Thyroid gland (tissue), 4 donors: ENCODE results near the gene ITGA11.

Source experiments
- POLR2A ChIP-seq, 2 donors: fragments of 450-650 bp; IDR thresholded peaks; one replicate each; pipeline ENCODE4 v1.6.1; 2017; ENCODE audit warnings: antibody characterized with exemption in 2 of 2, mild to moderate bottlenecking in 2 of 2, moderate library complexity in 1 of 2
- TF ChIP-seq, protein P1 (sequence below), 6 experiments: fragments of 200-600 bp in 3 of 6; fragments of 450-650 bp in 3 of 6; sonication (generic) in 3 of 6; IDR thresholded peaks; one replicate each; pipeline ENCODE4 v1.5.1; 2016 to 2019; ENCODE audit warnings: antibody characterized with exemption in 6 of 6, mild to moderate bottlenecking in 2 of 6, inconsistent platforms in 1 of 6, moderate library complexity in 1 of 6

DNA sequence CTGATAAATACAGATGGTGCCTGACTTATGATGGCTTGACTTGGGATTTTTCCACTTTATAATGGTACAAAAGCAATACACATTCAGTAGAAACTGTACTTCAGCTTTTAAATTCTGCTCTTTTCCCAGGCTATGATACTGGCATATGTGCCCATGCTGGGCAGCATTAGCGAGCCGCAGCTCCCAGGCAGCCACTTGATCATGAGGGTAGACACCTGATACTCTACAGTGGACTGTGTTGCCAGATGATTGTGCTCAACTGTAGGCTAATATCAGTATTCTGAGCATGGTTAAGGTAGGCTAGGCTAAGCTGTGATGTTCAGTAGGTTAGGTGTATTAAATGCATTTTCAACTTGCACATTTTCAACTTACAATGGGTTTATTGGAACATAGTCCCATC is 172.1 kb downstream of the ITGA11 start:
- TF ChIP-seq, protein P1, sequence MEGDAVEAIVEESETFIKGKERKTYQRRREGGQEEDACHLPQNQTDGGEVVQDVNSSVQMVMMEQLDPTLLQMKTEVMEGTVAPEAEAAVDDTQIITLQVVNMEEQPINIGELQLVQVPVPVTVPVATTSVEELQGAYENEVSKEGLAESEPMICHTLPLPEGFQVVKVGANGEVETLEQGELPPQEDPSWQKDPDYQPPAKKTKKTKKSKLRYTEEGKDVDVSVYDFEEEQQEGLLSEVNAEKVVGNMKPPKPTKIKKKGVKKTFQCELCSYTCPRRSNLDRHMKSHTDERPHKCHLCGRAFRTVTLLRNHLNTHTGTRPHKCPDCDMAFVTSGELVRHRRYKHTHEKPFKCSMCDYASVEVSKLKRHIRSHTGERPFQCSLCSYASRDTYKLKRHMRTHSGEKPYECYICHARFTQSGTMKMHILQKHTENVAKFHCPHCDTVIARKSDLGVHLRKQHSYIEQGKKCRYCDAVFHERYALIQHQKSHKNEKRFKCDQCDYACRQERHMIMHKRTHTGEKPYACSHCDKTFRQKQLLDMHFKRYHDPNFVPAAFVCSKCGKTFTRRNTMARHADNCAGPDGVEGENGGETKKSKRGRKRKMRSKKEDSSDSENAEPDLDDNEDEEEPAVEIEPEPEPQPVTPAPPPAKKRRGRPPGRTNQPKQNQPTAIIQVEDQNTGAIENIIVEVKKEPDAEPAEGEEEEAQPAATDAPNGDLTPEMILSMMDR (IDR thresholded peaks at IDR 0.05) = no peak
- TF ChIP-seq POLR2A (IDR thresholded peaks at IDR 0.05) = no peak
